ENCODE results near the gene CHRM1.
"Not testable (repeated sequence)": the region's sequence is repeated elsewhere in the genome, so short reads cannot be mapped to it uniquely, and the experiment has no call there.

- not testable (repeated sequence) for TF ChIP-seq CTCF, POLR2AphosphoS5, POLR2A (IDR thresholded peaks at IDR 0.05)
Measured at GRCh38 chr11:62861564-62862192, 59.5 kb downstream of the CHRM1 start.

Measured in stomach (tissue), 4 donors.